Tibial nerve (tissue), 4 donors: ENCODE results near the gene TMEM14A. TPM values are rescaled to one million over a fixed set of nuclear protein-coding genes. Genes with fewer than 3 reads are reported as not detected.
"Not testable (repeated sequence)": the region's sequence is repeated elsewhere in the genome, so short reads cannot be mapped to it uniquely, and the experiment has no call there.

Experiments
- DNase-seq, 2 donors: peaks; one replicate each; pipeline ENCODE4 v3.0.0-alpha.2; 2019; ENCODE audit warnings: low spot score in 2 of 2
- H3K27ac ChIP-seq, 4 donors: fragments of 200-600 bp; sonication (generic) in 3 of 4; one replicate each; pipeline ENCODE4 v1.5.1; 2017 to 2019; ENCODE audit warnings: mild to moderate bottlenecking in 1 of 4
- H3K27me3 ChIP-seq, 2 donors: fragments of 200-600 bp; sonication (generic) in 1 of 2; one replicate each; pipeline versions ENCODE4 v1.5.1 to v1.6.0; 2017 to 2019
- H3K36me3 ChIP-seq, 3 donors: fragments of 200-600 bp; sonication (generic); one replicate each; pipeline ENCODE4 v1.5.1; 2018 to 2019
- H3K4me1 ChIP-seq, 4 donors: fragments of 200-600 bp; sonication (generic) in 3 of 4; one replicate each; pipeline ENCODE4 v1.5.1; 2017 to 2019
- H3K4me3 ChIP-seq, 4 donors: fragments of 200-600 bp; sonication (generic) in 3 of 4; one replicate each; pipeline ENCODE4 v1.5.1; 2017 to 2019; ENCODE audit warnings: mild to moderate bottlenecking in 1 of 4, moderate library complexity in 1 of 4
- H3K9me3 ChIP-seq, 4 donors: fragments of 200-600 bp; sonication (generic) in 3 of 4; one replicate each; pipeline ENCODE4 v1.5.1; 2017 to 2019
- EP300 ChIP-seq, 2 donors: sonication (generic); formaldehyde crosslinking; IDR thresholded peaks; one replicate each; pipeline ENCODE4 v1.6.1; 2017; ENCODE audit warnings: antibody characterized with exemption in 2 of 2, mild to moderate bottlenecking in 1 of 2
- POLR2A ChIP-seq, 2 donors: fragments of 450-650 bp; IDR thresholded peaks; one replicate each; pipeline ENCODE4 v1.6.1; 2017; ENCODE audit warnings: antibody characterized with exemption in 2 of 2, mild to moderate bottlenecking in 2 of 2, moderate library complexity in 2 of 2
- WGBS, 2 donors: methylation state at CpG; one replicate each; pipeline ENCODE4 v1.1.5; 2018; 5-methylcytosine and 5-hydroxymethylcytosine counted together
- total RNA-seq, 4 donors: library from RNA; depleted of rRNA; stranded (reverse); fragments of >200 nt; gene quantifications; one replicate each; pipeline ENCODE4 v1.1.0, GENCODE V29; 2016
- TF ChIP-seq, protein P1 (sequence below), 5 experiments: fragments of 200-600 bp in 3 of 5; fragments of 450-650 bp in 2 of 5; sonication (generic) in 3 of 5; IDR thresholded peaks; one replicate each; pipeline ENCODE4 v1.5.1; 2016 to 2019; ENCODE audit warnings: antibody characterized with exemption in 5 of 5, mild to moderate bottlenecking in 3 of 5, moderate library complexity in 2 of 5

Gene TMEM14A
- total RNA-seq, 4 donors from 2014 or later = 14.4 to 39.6 (median 24.3) TPM

- Histone ChIP-seq H3K4me3 (no peak overlapping the region), H3K4me1 (peaks cover 0 to 16% (median 8%) of the 10 kb centered on the region in 4 donors), H3K9me3 (no peaks in the 10 kb centered on the region), H3K27ac (no peak overlapping the region), H3K36me3 (no peaks in the 10 kb centered on the region), H3K27me3 (no peaks in the 10 kb centered on the region)
- DNase-seq = no peak
- 86 to 94% methylated on average over 4 of the region's 4 CpGs for WGBS, 2 donors
- TF ChIP-seq EP300 (IDR thresholded peaks at IDR 0.05) (no peak), POLR2A (IDR thresholded peaks at IDR 0.05) (no peak)
- TF ChIP-seq, protein P1, sequence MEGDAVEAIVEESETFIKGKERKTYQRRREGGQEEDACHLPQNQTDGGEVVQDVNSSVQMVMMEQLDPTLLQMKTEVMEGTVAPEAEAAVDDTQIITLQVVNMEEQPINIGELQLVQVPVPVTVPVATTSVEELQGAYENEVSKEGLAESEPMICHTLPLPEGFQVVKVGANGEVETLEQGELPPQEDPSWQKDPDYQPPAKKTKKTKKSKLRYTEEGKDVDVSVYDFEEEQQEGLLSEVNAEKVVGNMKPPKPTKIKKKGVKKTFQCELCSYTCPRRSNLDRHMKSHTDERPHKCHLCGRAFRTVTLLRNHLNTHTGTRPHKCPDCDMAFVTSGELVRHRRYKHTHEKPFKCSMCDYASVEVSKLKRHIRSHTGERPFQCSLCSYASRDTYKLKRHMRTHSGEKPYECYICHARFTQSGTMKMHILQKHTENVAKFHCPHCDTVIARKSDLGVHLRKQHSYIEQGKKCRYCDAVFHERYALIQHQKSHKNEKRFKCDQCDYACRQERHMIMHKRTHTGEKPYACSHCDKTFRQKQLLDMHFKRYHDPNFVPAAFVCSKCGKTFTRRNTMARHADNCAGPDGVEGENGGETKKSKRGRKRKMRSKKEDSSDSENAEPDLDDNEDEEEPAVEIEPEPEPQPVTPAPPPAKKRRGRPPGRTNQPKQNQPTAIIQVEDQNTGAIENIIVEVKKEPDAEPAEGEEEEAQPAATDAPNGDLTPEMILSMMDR (IDR thresholded peaks at IDR 0.05) = no peak
Observed at GRCh38 chr6:52654592-52654991, 16.3 kb upstream of the TMEM14A start.

DNA sequence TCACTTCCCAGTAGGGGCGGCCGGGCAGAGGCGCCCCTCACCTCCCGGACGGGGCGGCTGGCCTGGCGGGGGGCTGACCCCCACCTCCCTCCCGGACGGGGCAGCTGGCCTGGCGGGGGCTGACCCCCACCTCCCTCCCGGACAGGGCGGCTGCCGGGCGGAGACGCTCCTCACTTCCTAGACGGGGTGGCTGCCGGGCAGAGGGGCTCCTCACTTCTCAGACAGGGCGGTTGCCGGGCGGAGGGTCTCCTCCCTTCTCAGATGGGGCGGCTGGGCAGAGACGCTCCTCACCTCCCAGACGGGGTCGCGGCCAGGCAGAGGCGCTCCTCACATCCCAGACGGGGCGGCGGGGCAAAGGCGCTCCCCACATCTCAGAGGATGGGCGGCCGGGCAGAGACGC lies 15.0 kb upstream of the TMEM14A start:
- 89 to 100% methylated on average over 2 to 20 of the region's 33 CpGs for WGBS, 2 donors
- not testable (repeated sequence) for H3K27me3 ChIP-seq

DNA sequence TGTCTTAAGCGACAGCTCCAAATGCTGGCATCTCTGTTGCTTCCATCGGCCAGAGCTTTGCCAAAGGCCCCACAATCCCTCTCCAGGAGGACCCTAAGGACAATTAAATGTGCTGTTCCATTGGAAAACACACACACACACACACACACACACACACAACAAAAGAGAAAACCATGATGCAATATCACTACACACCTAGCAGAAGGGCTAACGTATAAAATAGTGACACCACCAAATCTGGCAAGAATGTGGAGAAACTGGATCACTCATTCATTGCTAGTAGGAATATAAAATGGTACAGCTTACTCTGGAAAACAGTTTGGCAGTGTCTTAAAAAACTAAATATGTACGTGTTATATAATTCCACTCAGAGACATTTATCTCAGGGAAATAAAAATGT lies 13.0 kb upstream of the TMEM14A start:
- H3K27me3 ChIP-seq = no peaks in the 10 kb centered on the region
- WGBS, 2 donors = 88 to 92% methylated on average over 4 of the region's 4 CpGs
- no peaks in the 10 kb centered on the region for H3K36me3 ChIP-seq
- no peak overlapping the region for H3K4me3 ChIP-seq
- TF ChIP-seq, protein P1 (IDR thresholded peaks at IDR 0.05) = no peak
- no peak for TF ChIP-seq POLR2A (IDR thresholded peaks at IDR 0.05)
- no peak for TF ChIP-seq EP300 (IDR thresholded peaks at IDR 0.05)
- H3K4me1 ChIP-seq = no peaks in the 10 kb centered on the region
- DNase-seq = no peak
- H3K9me3 ChIP-seq = no peaks in the 10 kb centered on the region
- no peak overlapping the region for H3K27ac ChIP-seq

More for the DNA sequence above, 15.0 kb upstream of the TMEM14A start:
- H3K4me3 ChIP-seq, DNase-seq, H3K36me3 ChIP-seq, H3K9me3 ChIP-seq, H3K27ac ChIP-seq: not testable (repeated sequence)
- H3K4me1 ChIP-seq = peaks cover 0 to 12% (median 2%) of the 10 kb centered on the region in 4 donors

DNA sequence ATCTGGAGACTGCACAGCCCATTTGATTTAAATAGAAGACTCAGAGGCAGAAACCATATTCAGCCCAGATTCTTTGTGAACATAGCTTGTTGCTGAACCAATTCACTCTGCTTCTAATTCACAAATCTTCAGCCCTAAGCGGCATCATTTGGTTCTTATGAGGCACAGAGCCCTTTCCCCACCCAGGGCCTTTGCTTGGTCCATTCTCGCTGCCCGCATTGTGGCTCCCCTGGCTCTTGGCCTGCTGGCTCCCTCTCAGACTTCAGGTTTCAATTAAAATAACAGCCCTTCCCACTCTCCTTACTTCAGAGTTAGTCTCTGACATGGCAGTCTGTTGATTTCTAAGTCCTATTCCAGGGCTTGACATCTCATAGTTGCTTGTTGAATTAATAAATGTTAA lies 9.4 kb upstream of the TMEM14A start:
- WGBS, 2 donors = 52 to 62% methylated on average over 3 of the region's 3 CpGs
- no peaks in the 10 kb centered on the region for H3K27me3 ChIP-seq
- H3K9me3 ChIP-seq = no peaks in the 10 kb centered on the region
- peaks cover 0 to 18% (median 5%) of the 10 kb centered on the region in 4 donors for H3K4me1 ChIP-seq
- TF ChIP-seq EP300 (IDR thresholded peaks at IDR 0.05) (no peak), POLR2A (IDR thresholded peaks at IDR 0.05) (no peak)
- TF ChIP-seq, protein P1 (IDR thresholded peaks at IDR 0.05) = no peak
- no peaks in the 10 kb centered on the region for H3K36me3 ChIP-seq
- H3K27ac ChIP-seq = no peak overlapping the region
- H3K4me3 ChIP-seq = no peak overlapping the region
- DNase-seq = no peak

DNA sequence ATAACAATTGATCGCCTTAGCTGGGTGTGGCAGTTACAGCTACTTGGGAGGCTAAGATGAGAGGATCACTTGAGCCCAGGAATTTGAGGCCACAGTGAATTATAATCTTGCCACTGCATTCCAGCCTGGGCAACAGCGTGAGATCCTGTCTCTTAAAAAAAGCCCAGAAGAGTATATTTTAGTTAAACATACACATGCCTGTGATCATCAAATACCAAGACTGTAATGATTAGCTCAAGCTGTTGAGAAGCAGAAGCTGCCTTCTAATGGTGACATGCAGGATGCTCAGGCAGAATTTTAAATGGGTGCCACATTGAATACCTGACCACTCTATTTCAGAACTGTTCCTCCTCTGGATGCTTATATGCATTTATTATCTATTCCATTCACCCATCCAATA lies 8.9 kb upstream of the TMEM14A start:
- H3K27me3 ChIP-seq = no peaks in the 10 kb centered on the region
- no peaks in the 10 kb centered on the region for H3K9me3 ChIP-seq
- no peak overlapping the region for H3K27ac ChIP-seq
- no peaks in the 10 kb centered on the region for H3K36me3 ChIP-seq
- TF ChIP-seq EP300 (IDR thresholded peaks at IDR 0.05) = no peak
- TF ChIP-seq POLR2A (IDR thresholded peaks at IDR 0.05) = no peak
- TF ChIP-seq, protein P1 (IDR thresholded peaks at IDR 0.05) = no peak
- H3K4me3 ChIP-seq = no peak overlapping the region
- peaks cover 0 to 18% (median 5%) of the 10 kb centered on the region in 4 donors for H3K4me1 ChIP-seq
- no peak for DNase-seq
- 89% methylated on average over 2 of the region's 2 CpGs for WGBS, 2 donors
